Brain microvascular endothelial cell (primary cell): ENCODE measurements around the gene RPUSD3.

Source experiments
- DNase-seq: peaks from one replicate; pipeline ENCODE4 v3.0.0-alpha.2; 2020
- H3K27ac ChIP-seq: fragments of 250-450 bp; sonication (Bioruptor Pico); 2 replicates; pipeline ENCODE4 v1.5.1; 2020; ENCODE audit warnings: mild to moderate bottlenecking, moderate library complexity
- H3K27me3 ChIP-seq: fragments of 250-450 bp; sonication (Bioruptor Pico); replicated peaks from 2 replicates; pipeline ENCODE4 v1.5.1; 2020; ENCODE audit warnings: mild to moderate bottlenecking
- H3K36me3 ChIP-seq: fragments of 250-450 bp; sonication (Bioruptor Pico); replicated peaks from 2 replicates; pipeline ENCODE4 v1.5.1; 2020; ENCODE audit warnings: mild to moderate bottlenecking
- H3K4me3 ChIP-seq: 2 replicates; pipeline ENCODE4 v1.5.1; 2011; ENCODE audit warnings: low read depth, mild to moderate bottlenecking, control low read depth, low read length, moderate library complexity
- in situ Hi-C: cut with HindIII; loops from 2 replicates; pipeline ENCODE4 v1.10.0; 2017; ENCODE audit warnings: low sequenced_read_pairs, low pct_ligation_motif_present
- TF ChIP-seq, protein P1 (sequence below): IDR thresholded peaks from 2 replicates; pipeline ENCODE4 v1.5.1; 2011; ENCODE audit warnings: low read depth, mild to moderate bottlenecking, moderate library complexity, low read length, control low read depth, inconsistent platforms; ENCODE audit errors: missing control alignments

RPUSD3 gene

DNA sequence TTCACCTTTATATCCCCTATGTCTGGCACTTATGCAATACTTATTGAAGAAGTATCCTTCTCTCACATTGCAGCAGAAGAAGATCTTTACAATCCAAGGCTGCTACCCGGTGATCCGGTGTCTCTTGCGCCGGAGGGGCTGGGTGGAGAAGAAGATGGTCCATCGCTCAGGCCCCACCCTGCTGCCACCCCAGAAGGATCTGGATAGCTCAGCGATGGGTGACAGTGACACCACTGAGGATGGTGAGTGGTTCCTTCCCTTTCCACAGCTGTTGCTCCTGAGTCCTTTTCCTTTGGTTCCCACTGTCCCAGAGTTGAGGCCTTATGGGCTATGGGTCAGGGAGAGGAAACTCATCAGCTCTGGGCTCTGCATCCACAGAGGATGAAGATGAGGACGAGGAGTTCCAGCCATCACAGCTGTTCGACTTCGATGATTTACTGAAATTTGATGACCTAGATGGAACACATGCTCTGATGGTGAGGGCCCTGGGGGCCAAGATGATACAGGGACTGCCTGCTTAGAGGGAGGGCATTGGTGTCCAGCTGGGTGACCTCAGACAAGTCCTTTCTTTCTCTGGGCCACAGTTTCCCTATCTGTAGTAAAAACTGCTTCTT is 30.8 kb downstream of the RPUSD3 start:
- H3K36me3 ChIP-seq = peaks cover 5% of the 10 kb centered on the region
- no peaks in the 10 kb centered on the region for H3K27me3 ChIP-seq
- in situ Hi-C loops = no loop called here
- TF ChIP-seq, protein P1, sequence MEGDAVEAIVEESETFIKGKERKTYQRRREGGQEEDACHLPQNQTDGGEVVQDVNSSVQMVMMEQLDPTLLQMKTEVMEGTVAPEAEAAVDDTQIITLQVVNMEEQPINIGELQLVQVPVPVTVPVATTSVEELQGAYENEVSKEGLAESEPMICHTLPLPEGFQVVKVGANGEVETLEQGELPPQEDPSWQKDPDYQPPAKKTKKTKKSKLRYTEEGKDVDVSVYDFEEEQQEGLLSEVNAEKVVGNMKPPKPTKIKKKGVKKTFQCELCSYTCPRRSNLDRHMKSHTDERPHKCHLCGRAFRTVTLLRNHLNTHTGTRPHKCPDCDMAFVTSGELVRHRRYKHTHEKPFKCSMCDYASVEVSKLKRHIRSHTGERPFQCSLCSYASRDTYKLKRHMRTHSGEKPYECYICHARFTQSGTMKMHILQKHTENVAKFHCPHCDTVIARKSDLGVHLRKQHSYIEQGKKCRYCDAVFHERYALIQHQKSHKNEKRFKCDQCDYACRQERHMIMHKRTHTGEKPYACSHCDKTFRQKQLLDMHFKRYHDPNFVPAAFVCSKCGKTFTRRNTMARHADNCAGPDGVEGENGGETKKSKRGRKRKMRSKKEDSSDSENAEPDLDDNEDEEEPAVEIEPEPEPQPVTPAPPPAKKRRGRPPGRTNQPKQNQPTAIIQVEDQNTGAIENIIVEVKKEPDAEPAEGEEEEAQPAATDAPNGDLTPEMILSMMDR = no peak
- H3K4me3 ChIP-seq = no peak overlapping the region
- DNase-seq = no peak
- no peak overlapping the region for H3K27ac ChIP-seq

DNA sequence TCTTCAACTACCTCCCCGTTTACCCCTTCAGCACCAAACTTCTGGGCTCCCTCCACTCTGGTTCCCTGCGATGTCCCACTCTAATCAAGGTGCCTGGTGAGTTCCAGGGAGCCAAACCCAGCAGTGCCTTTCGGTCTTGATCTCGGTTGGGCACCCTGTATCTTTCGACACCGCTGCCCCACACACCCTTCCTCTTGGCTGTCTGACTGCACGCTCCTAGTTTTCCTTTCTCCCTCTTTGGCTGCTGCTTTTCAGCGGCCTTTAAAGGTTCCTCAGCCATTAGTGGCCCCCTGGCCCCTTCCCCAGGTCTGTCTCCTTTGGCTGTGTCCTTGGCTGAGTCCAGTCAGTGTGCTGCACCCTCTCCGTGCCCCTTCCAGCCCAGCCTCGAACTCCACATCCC is 33.0 kb downstream of the RPUSD3 start:
- in situ Hi-C loops = no loop called here
- DNase-seq = no peak
- peak overlapping the region; percentile 54 for H3K4me3 ChIP-seq
- no peaks in the 10 kb centered on the region for H3K27me3 ChIP-seq
- no peak overlapping the region for H3K27ac ChIP-seq
- H3K36me3 ChIP-seq = peaks cover 21% of the 10 kb centered on the region
- TF ChIP-seq, protein P1 = no peak

DNA sequence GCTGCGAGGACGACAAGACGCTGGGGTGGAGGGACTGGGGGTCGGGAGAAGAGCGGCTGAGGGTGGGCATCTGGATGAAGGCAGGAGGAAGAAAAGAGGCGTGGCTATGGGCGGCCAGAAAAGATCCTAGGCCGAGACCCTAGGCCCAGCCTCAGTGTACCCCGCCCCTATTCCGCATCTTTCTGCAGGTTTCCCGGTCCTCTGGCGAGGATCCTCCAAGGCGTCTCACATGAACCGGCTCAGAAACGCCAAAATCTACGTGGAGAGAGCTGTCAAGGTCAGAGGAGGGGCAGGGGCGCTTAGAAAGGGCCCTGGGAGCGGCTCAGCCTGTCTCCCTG is 33.4 kb downstream of the RPUSD3 start:
- Histone ChIP-seq H3K27me3 (no peaks in the 10 kb centered on the region), H3K4me3 (peak overlapping the region; percentile 54), H3K27ac (no peak overlapping the region), H3K36me3 (peaks cover 26% of the 10 kb centered on the region)
- no peak for DNase-seq
- in situ Hi-C loops = no loop called here
- TF ChIP-seq, protein P1 = no peak

DNA sequence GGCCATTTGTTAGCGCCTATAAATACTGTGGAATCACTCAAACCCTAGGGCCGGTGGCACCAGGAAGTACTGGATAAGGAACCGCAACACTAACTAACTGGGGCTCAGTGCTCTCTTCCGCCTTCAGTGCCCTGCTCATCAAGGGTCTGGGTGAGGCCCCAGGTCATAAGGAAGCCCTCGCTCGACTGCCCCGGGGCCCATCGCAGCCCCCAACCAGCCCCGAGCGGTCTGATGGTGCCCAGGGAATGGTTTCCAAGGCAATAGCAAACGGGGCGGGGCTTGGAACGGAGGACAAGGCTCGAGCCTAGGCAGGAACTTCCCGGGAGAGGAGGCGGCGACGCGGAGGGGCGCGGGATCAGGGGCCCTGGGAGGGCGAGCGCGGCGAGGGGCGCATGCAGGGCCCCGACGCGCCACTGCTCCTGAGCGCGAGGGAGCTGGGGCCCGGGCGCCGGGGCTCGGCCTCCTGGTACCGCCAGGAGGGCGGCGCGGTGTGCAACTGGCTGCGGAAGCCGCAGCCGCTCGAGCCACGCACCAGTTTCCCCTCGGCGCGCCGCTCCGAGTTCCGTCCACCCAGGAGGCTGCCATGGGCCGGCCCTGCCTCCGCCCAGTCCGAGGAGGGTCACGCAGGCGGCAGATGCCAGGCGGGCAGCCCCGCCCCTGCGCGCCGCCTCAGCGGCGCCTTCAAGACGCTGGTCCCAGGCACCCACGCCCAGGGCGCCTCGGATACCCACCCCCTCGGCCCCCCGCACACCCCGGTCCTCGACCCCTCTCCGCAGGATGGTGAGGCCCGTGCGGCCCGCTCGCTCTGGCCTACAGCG is 34.0 kb downstream of the RPUSD3 start, which contains the start of gene TTLL3:
TTLL3 (plus strand) TSS at position 648 of the 818 bp plus-strand sequence. CDS start 400 bp downstream, outside the sequence.
- Histone ChIP-seq H3K27me3 (no peaks in the 10 kb centered on the region), H3K4me3 (peak within 1 kb of the TSS; percentile 54), H3K27ac (peak within 1 kb of the TSS; percentile 21), H3K36me3 (peaks cover 31% of the 10 kb centered on the region)
- in situ Hi-C loops = no loop called here
- TF ChIP-seq, protein P1 = no peak
- DNase-seq = peak; percentile 57

DNA sequence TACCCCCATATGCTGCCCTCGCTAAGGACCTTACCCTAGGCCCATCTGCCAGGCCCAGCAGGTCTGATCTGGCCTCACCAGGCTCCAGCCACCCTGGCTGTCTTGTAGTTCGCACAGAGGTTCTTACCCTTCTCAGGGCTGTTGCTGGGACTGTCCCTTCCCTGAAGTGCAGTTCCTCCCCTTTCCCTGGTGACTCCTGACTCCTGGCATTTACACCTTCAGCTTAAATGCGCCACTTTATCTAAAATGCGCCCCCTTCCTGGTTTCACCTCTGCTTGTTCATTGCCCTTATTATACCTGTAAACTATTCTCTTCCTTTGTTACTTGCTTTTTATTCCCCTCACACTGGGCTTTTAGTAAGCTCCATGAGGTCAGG is 34.6 kb downstream of the RPUSD3 start:
- Histone ChIP-seq H3K36me3 (peaks cover 37% of the 10 kb centered on the region), H3K4me3 (peak overlapping the region; percentile 54)
- no peak for DNase-seq

More for the DNA sequence above, 34.6 kb downstream of the RPUSD3 start:
- Histone ChIP-seq H3K27ac (peak overlapping the region; percentile 21), H3K27me3 (no peaks in the 10 kb centered on the region)
- TF ChIP-seq, protein P1 = no peak
- in situ Hi-C loops = no loop called here
